K562 (cell line): Measurements from ENCODE around the gene NHLH1. TPM values are rescaled to one million over a fixed set of nuclear protein-coding genes. Genes with fewer than 3 reads are reported as not detected.

ENCODE experiments used
- CHCHD3 ChIP-seq: fragments of 250-450 bp; sonication (Bioruptor Pico); IDR thresholded peaks from 2 replicates; pipeline ENCODE4 v2.1.2; 2022; ENCODE audit warnings: mild to moderate bottlenecking
- HDGF ChIP-seq: fragments of 450-650 bp; IDR thresholded peaks from 2 replicates; pipeline ENCODE4 v1.6.1; 2016
- MIER1 ChIP-seq: fragments of 450-650 bp; IDR thresholded peaks from 2 replicates; pipeline ENCODE4 v1.6.1; 2016; ENCODE audit warnings: antibody characterized with exemption, mild to moderate bottlenecking, low read depth
- MLX ChIP-seq, 2 experiments: fragments of 450-650 bp in 1 of 2; sonication (generic) in 1 of 2; formaldehyde crosslinking; conservative IDR thresholded peaks; 2 replicates each; pipeline versions ENCODE4 v1.4.0 to v1.8.1; 2020 to 2022; ENCODE audit warnings: mild to moderate bottlenecking in 1 of 2, missing genetic modification reagents in 1 of 2
- NONO ChIP-seq, 2 experiments: fragments of 200-400 bp in 1 of 2; fragments of 450-650 bp in 1 of 2; formaldehyde crosslinking in 1 of 2; IDR thresholded peaks; 2 replicates each; pipeline ENCODE4 v1.6.1; 2017; ENCODE audit warnings: low read depth in 2 of 2, mild to moderate bottlenecking in 2 of 2, moderate library complexity in 2 of 2, low read length in 1 of 2
- PML ChIP-seq: IDR thresholded peaks from 2 replicates; pipeline ENCODE4 v1.6.1; 2012; ENCODE audit warnings: low read length, inconsistent platforms
- SETDB1 ChIP-seq: IDR thresholded peaks from one replicate; pipeline ENCODE4 v1.6.1; 2012; ENCODE audit warnings: low read length, control low read depth, inconsistent platforms
- THRAP3 ChIP-seq: fragments of 450-650 bp; IDR thresholded peaks from 2 replicates; pipeline ENCODE4 v1.6.1; 2016; ENCODE audit warnings: mild to moderate bottlenecking, inconsistent platforms, borderline replicate concordance
- ZNF174 ChIP-seq: fragments of 250-450 bp; sonication (Bioruptor Pico); IDR thresholded peaks from 2 replicates; pipeline ENCODE4 v1.4.0; 2020; ENCODE audit warnings: mild to moderate bottlenecking
- ZNF41 ChIP-seq: fragments of 250-450 bp; sonication (Bioruptor Pico); conservative IDR thresholded peaks from 2 replicates; pipeline ENCODE4 v1.4.0; 2020; ENCODE audit warnings: mild to moderate bottlenecking
- polyA plus RNA-seq, 8 experiments: library from polyadenylated mRNA; depleted of rRNA in 4 of 8; stranded (reverse) in 5 of 8; unstranded in 3 of 8; fragments of >200 nt; fragmentation: Nextera tagmentation in 2 of 8; fragmentation: Illumina TruSeq in 1 of 8; extraction: Ambion mirVana in 2 of 8; extraction: Trizol in 1 of 8; gene quantifications; 2 replicates each; pipeline versions ENCODE4 v1.2.1 to v1.2.3, GENCODE V29; 2011 to 2014; ENCODE audit warnings: inconsistent platforms in 1 of 8, missing spikeins in 1 of 8
- total RNA-seq, 7 experiments: library from RNA; depleted of rRNA in 6 of 7; stranded (reverse); fragments of >200 nt in 6 of 7; fragmentation: Illumina TruSeq in 2 of 7; extraction: Trizol in 2 of 7; gene quantifications; 2 replicates each; pipeline versions ENCODE4 v1.2.1 to v1.2.3, GENCODE V29; 2011 to 2021; ENCODE audit warnings: low replicate concordance in 1 of 7
- TF ChIP-seq, protein P1 (sequence below): fragments of 450-650 bp; formaldehyde crosslinking; IDR thresholded peaks from 2 replicates; pipeline ENCODE4 v1.4.0; 2020; ENCODE audit warnings: mild to moderate bottlenecking, moderate library complexity
- TF ChIP-seq, protein P2 (sequence below): fragments of 450-650 bp; IDR thresholded peaks from 2 replicates; pipeline ENCODE4 v1.6.1; 2016; ENCODE audit warnings: low read depth, mild to moderate bottlenecking, moderate library complexity

Gene NHLH1
- total and polyA plus RNA-seq, 9 of the 15 experiments (the other 6 are each of a cell fraction or from before 2014, with no cell fraction given): 0.09 to 1.3 (median 0.35) TPM; not detected in 1

DNA sequence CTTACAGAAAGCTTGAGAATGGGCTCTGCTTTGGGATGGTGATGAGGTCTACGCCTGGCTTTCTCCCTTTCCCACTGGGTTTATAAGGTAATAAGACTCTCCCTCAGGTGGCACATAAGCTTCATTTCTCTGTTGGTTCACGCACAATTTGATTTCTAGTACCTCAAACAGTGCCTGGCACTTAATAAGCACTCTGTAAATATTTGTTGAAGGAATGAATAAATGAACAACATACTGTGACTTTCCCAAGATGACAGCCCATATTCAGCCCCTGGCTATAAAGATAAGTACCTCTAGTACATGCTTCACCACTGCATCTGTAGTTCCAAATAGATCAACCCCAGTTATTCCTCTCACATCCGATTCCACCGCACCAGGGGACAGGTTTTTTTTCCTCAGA, 41.6 kb upstream of the NHLH1 start (continued):
- TF ChIP-seq, protein P1, sequence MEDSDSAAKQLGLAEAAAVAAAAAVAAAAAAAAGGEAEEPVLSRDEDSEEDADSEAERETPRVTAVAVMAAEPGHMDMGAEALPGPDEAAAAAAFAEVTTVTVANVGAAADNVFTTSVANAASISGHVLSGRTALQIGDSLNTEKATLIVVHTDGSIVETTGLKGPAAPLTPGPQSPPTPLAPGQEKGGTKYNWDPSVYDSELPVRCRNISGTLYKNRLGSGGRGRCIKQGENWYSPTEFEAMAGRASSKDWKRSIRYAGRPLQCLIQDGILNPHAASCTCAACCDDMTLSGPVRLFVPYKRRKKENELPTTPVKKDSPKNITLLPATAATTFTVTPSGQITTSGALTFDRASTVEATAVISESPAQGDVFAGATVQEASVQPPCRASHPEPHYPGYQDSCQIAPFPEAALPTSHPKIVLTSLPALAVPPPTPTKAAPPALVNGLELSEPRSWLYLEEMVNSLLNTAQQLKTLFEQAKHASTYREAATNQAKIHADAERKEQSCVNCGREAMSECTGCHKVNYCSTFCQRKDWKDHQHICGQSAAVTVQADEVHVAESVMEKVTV (CRISPR knock-in tag): no peak
- TF ChIP-seq THRAP3: no peak
- TF ChIP-seq MLX (CRISPR knock-in tag; conservative IDR thresholded peaks at IDR 0.05): no peak
- TF ChIP-seq MIER1: no peak
- TF ChIP-seq ZNF41: no peak
- no peak for TF ChIP-seq NONO (IDR thresholded peaks at IDR 0.05; ENCODE audit: low read depth in 2 of 2, low read length in 1 of 2)
- no peak for TF ChIP-seq HDGF
- no peak for TF ChIP-seq PML
- no peak for TF ChIP-seq ZNF174 (CRISPR knock-in tag)
- TF ChIP-seq, protein P2, sequence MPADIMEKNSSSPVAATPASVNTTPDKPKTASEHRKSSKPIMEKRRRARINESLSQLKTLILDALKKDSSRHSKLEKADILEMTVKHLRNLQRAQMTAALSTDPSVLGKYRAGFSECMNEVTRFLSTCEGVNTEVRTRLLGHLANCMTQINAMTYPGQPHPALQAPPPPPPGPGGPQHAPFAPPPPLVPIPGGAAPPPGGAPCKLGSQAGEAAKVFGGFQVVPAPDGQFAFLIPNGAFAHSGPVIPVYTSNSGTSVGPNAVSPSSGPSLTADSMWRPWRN: no peak
- TF ChIP-seq CHCHD3 (CRISPR knock-in tag): no peak
- TF ChIP-seq SETDB1: no peak
